ENCODE results near the gene KIF19.

Gene KIF19

GRCh38 chr17:74354561-74354960 is 28.5 kb downstream of the KIF19 start:
- no peaks in the 10 kb centered on the region for H3K36me3 Mint-ChIP-seq (ENCODE audit: low read depth)
- H3K4me1 Mint-ChIP-seq, result no peaks in the 10 kb centered on the region
- no peak overlapping the region for H3K27ac Mint-ChIP-seq
- no peak for TF ChIP-seq CTCF (IDR thresholded peaks at IDR 0.05; ENCODE audit: unreplicated experiment in 3 of 3)
- H3K27me3 Mint-ChIP-seq (ENCODE audit: low read depth), result peaks cover 92% of the 10 kb centered on the region
- no peak overlapping the region for H3K4me3 Mint-ChIP-seq
- no peaks in the 10 kb centered on the region for H3K9me3 Mint-ChIP-seq

- Mint-ChIP-seq H3K27ac (no peak overlapping the region), H3K4me1 (no peaks in the 10 kb centered on the region), H3K4me3 (no peak overlapping the region), H3K27me3 (ENCODE audit: low read depth) (peaks cover 88% of the 10 kb centered on the region), H3K36me3 (ENCODE audit: low read depth) (no peaks in the 10 kb centered on the region), H3K9me3 (no peaks in the 10 kb centered on the region)
- no peak for TF ChIP-seq CTCF (IDR thresholded peaks at IDR 0.05; ENCODE audit: unreplicated experiment in 3 of 3)
Measured at GRCh38 chr17:74355065-74355464, 29.0 kb downstream of the KIF19 start.

- Mint-ChIP-seq H3K4me3 (peak overlapping the region in 1 of 3 experiments; percentile 19), H3K36me3 (ENCODE audit: low read depth) (no peaks in the 10 kb centered on the region), H3K27ac (no peak overlapping the region), H3K27me3 (ENCODE audit: low read depth) (peaks cover 77% of the 10 kb centered on the region), H3K9me3 (no peaks in the 10 kb centered on the region), H3K4me1 (peaks cover 14% of the 10 kb centered on the region)
- TF ChIP-seq CTCF (IDR thresholded peaks at IDR 0.05; ENCODE audit: unreplicated experiment in 3 of 3), result no peak
Measured at GRCh38 chr17:74356646-74357465, 30.8 kb downstream of the KIF19 start.

GRCh38 chr17:74357466-74357809 is 31.4 kb downstream of the KIF19 start:
- no peaks in the 10 kb centered on the region for H3K36me3 Mint-ChIP-seq (ENCODE audit: low read depth)
- peaks cover 16% of the 10 kb centered on the region for H3K4me1 Mint-ChIP-seq
- TF ChIP-seq CTCF (IDR thresholded peaks at IDR 0.05; ENCODE audit: unreplicated experiment in 3 of 3), result no peak
- H3K9me3 Mint-ChIP-seq, result no peaks in the 10 kb centered on the region
- H3K27ac Mint-ChIP-seq, result no peak overlapping the region
- no peak overlapping the region for H3K4me3 Mint-ChIP-seq
- H3K27me3 Mint-ChIP-seq (ENCODE audit: low read depth), result peaks cover 73% of the 10 kb centered on the region

- TF ChIP-seq CTCF (IDR thresholded peaks at IDR 0.05; ENCODE audit: unreplicated experiment in 3 of 3), result no peak
- no peaks in the 10 kb centered on the region for H3K36me3 Mint-ChIP-seq (ENCODE audit: low read depth)
- H3K9me3 Mint-ChIP-seq, result no peaks in the 10 kb centered on the region
- H3K27me3 Mint-ChIP-seq (ENCODE audit: low read depth), result peaks cover 72% of the 10 kb centered on the region
- H3K27ac Mint-ChIP-seq, result no peak overlapping the region
- peaks cover 16% of the 10 kb centered on the region for H3K4me1 Mint-ChIP-seq
- peak overlapping the region in 1 of 3 experiments; percentile 24 for H3K4me3 Mint-ChIP-seq
Measured at GRCh38 chr17:74358697-74359096, 32.7 kb downstream of the KIF19 start.

- Mint-ChIP-seq H3K27ac (no peak overlapping the region), H3K36me3 (ENCODE audit: low read depth) (no peaks in the 10 kb centered on the region), H3K9me3 (no peaks in the 10 kb centered on the region), H3K4me3 (no peak overlapping the region), H3K4me1 (peaks cover 16% of the 10 kb centered on the region), H3K27me3 (ENCODE audit: low read depth) (peaks cover 66% of the 10 kb centered on the region)
- no peak for TF ChIP-seq CTCF (IDR thresholded peaks at IDR 0.05; ENCODE audit: unreplicated experiment in 3 of 3)
Measured at GRCh38 chr17:74359916-74360315, 33.9 kb downstream of the KIF19 start.

Measured in nephron (organoid).